LNCaP clone FGC (cell line): ENCODE results near the gene HMG20A.

ENCODE experiments used
- DNase-seq: peaks from one replicate; pipeline ENCODE4 v3.0.0-alpha.2; 2011; ENCODE audit warnings: low read depth
- H3K4me3 ChIP-seq: 2 replicates; pipeline ENCODE4 v1.5.1; 2011; ENCODE audit warnings: mild to moderate bottlenecking, low read depth, low read length, control low read depth
- TF ChIP-seq, protein P1 (sequence below): IDR thresholded peaks from 2 replicates; pipeline ENCODE4 v1.5.1; 2012; ENCODE audit warnings: mild to moderate bottlenecking; ENCODE audit not compliant: control insufficient read depth, insufficient read depth; ENCODE audit errors: extremely low read depth

The HMG20A gene

DNA sequence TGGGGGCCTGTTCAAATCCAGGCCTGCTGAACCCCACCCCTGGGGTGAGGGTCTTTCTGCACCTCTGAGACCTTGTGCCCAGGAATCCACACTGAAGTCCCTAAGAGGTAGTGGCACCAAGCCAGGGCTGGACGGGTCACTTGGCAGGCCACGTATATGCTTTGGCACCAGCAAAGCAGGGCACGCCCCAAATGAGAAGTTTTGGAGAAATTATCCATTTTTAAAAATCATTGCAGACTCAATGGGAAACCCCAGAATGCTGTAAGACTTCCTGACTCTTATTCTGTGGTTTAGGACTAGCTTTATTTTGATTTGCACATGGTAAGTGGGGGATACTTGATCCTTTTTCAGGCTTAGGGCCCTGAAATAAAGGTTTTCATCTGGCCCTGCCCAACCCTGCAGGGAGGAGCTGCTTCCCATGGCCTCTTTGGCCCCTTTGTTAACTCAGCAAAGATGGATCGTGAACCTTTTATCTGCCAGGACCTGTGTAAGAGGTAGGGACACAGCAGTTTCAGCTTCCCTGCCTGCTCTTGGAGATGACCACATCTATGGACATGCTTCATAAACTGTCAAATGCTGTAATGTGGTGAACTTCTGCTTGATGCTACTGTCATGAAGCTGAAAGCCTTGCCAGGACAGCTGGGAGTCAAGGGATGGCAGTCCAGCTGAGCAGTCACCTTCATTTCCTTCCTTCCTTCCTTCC is 88.0 kb downstream of the HMG20A start:
- TF ChIP-seq, protein P1, sequence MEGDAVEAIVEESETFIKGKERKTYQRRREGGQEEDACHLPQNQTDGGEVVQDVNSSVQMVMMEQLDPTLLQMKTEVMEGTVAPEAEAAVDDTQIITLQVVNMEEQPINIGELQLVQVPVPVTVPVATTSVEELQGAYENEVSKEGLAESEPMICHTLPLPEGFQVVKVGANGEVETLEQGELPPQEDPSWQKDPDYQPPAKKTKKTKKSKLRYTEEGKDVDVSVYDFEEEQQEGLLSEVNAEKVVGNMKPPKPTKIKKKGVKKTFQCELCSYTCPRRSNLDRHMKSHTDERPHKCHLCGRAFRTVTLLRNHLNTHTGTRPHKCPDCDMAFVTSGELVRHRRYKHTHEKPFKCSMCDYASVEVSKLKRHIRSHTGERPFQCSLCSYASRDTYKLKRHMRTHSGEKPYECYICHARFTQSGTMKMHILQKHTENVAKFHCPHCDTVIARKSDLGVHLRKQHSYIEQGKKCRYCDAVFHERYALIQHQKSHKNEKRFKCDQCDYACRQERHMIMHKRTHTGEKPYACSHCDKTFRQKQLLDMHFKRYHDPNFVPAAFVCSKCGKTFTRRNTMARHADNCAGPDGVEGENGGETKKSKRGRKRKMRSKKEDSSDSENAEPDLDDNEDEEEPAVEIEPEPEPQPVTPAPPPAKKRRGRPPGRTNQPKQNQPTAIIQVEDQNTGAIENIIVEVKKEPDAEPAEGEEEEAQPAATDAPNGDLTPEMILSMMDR: no peak
- H3K4me3 ChIP-seq: no peak overlapping the region
- DNase-seq: no peak

- TF ChIP-seq, protein P1: no peak
- no peak for DNase-seq
- H3K4me3 ChIP-seq: no peak overlapping the region
Observed at GRCh38 chr15:77510066-77511057, 89.7 kb downstream of the HMG20A start.

DNA sequence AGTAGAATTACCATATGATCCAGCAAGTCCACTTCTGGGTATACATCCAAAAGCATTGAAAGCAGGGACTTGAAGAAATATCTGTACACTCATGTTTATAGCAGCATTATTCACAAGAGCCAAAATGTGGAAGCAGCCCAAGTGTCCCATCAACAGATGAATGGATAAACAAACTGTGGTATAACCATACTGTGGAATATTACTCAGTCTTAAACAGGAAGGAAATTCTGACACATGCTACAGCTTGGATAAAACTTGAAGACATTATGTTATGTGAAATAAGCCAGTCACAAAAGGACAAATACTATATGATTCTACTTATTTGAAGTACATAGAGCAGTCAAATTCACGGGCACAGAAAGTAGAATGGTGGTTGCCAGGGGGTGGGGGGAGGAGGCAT is 91.2 kb downstream of the HMG20A start:
- no peak for DNase-seq
- TF ChIP-seq, protein P1: no peak
- no peak overlapping the region for H3K4me3 ChIP-seq

DNA sequence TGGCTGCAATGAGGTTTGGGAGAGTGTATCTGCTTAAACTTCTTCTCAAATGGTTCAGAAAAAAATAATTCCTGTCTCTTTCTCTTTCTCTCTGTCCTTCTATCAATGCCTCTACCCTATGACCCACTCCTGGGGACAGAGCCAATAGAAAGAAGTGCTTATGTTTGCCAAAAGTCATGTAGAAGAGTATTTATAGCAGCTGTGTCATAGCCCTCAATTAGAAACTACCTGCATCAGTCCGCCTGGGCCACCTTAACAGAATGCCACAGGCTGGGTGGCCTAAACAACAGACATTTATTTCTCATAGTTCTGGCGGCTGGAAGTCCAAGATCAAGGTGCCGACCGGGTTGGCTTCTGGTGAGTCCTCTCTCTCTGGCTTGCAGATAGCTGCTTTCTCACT is 92.5 kb downstream of the HMG20A start:
- DNase-seq: no peak

GRCh38 chr15:77514641-77515402 is 94.1 kb downstream of the HMG20A start:
- no peak for DNase-seq
- H3K4me3 ChIP-seq: no peak overlapping the region
- TF ChIP-seq, protein P1: no peak

More for the DNA sequence above, 92.5 kb downstream of the HMG20A start:
- no peak overlapping the region for H3K4me3 ChIP-seq
- TF ChIP-seq, protein P1: no peak

DNA sequence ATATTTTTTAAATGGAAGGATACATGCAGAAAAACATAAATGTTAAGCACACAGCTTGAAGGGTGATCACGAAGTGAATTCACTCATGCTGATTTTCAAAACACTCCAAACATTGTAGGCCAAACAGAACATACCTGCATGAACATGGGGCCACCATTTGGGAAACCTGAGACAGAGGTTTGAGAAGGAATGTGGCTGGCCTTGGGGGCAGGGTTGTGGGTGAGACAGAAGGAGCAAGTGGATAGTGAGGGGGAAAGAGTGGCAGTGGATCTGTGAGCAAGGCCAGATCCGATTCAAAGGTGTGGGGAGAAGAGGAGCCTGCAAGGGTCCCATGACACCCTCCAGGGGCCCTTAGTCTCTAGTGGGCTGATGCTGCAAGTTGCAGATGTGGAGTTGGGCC is 94.9 kb downstream of the HMG20A start:
- TF ChIP-seq, protein P1: no peak
- no peak for DNase-seq

More for the DNA sequence above, 94.9 kb downstream of the HMG20A start:
- H3K4me3 ChIP-seq: no peak overlapping the region
